ENCODE results near the gene TRPM1.

Gene TRPM1

DNA sequence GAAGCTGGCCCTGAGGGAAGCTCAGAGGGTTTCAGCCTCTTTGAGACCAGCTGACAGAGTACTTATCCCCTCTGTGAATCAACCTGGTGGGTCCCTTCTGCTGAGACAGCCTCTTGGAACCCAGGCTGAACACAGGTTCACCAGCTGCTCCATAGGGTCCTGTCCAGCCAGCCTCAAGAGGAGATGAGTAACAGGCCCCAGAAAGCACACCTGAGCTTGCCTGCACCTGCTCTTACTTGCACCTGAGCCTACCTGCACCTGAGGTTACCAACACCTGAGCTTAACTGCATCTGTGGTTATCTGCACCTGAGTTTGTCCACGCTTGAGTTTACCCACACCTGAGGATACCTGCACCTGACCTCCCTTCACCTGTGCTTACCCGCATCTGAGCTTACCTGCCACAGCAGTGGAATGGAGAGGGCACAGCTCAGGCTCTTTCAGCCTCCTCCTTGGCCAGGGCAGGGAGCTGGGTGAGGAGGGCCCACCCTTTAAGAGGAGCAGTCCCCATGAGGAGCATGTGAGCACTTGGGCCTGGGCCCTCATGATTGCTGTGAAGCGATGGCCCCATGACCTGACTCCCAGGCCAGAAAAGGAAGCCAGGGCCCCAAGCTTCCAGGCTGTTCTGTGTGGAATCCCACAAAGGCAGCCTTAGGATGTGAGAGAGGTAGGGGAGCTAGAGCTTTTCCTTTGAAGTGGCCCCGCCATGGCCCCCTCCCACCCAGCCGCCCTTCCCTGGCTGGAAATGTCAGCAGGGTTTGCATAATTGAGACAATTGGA, at the start of gene TRPM1:
TSS of gene TRPM1 (minus strand) at position 464 of the 777 bp plus-strand sequence. CDS start 20,370 bp downstream, outside the sequence.
- no peak for DNase-seq

DNA sequence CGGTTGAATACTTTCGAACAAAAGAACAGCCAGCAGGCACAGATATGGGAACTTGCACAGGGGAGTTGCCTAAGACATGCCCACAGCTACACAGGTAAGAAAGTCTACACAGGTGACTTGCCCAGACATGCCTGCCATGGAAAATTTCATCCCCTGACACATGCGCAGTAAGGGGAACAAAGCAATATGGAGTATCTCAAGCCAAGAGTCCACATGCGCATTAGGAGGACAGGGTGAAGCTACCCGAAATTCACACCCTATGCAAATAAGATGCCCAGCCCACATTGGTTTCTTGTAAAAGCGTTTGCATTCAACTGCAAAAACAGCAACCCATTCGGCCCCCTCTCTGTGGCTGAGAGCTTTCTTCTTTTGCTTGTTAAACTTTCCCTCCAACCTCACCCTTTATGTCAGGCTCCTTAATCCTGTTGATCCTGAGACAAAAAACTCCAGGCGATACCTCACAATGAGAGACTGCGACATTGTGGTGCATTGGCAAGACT, 49.3 kb upstream of the TRPM1 start:
- no peak for DNase-seq

DNA sequence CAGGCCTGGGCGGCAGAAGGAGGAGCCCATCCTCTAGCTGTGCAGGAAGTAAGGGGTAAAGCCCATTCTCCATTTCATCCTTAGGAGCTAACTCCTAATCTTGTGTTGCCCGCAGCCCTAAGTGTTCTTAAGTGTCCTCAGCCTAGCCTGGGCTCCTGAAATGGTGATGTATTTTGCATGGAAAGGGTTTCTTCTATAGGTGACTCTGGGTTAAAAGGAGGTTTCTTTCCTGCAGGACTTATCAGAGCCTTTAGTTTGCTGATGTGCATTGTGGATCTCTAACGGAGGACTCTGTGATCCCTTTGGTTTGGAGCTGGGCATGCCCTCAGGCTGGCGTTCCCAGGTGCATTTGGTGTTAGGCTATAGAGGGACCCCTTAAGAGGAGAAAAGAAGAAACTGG, 48.5 kb upstream of the TRPM1 start:
- no peak for DNase-seq

GRCh38 chr15:31149088-31149505, 47.6 kb upstream of the TRPM1 start:
- no peak for DNase-seq

- no peak for DNase-seq
Measured at GRCh38 chr15:31148297-31149087, 47.0 kb upstream of the TRPM1 start.

DNA sequence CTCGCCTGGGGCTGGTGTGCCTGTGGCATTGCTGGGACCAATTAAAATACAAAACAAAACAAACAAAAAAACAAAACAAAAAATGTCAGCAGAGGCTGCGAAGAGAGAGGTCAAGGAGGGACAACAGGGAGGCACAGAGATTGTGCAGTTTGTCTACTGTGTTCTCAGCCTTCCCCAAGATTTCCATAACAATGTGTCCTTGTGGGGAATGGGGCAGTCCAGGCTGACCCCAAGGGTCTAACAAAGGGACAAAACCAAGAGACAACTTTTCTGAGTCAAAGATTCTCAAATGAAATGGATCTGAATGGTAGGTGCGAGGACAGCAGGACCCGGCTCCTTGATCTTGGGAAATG, 46.4 kb upstream of the TRPM1 start:
- DNase-seq, result no peak

DNA sequence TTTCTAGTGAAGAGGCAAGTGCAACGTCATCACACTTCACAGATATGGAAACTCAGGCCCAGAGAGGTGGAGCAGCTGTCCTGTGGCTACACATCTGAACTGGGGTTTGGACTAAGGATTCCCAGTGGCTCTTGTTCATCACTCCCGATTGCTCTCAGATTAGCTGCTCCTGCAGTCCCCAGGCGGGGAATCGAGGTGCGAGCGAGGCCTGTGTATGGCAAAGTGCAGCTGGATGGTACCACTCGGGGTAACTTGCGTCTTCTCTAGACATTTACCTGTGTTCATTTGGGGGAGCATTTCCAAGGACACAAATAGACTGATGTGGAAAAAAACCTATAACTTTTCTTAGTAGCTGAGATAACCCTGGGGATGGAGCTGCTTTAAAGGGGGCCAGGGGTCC, 45.9 kb upstream of the TRPM1 start:
- DNase-seq, result no peak

GRCh38 chr15:31145271-31145911, 43.9 kb upstream of the TRPM1 start:
- DNase-seq, result peak; percentile 29

- no peak for DNase-seq
Measured at GRCh38 chr15:31141792-31142191, 40.3 kb upstream of the TRPM1 start.

DNA sequence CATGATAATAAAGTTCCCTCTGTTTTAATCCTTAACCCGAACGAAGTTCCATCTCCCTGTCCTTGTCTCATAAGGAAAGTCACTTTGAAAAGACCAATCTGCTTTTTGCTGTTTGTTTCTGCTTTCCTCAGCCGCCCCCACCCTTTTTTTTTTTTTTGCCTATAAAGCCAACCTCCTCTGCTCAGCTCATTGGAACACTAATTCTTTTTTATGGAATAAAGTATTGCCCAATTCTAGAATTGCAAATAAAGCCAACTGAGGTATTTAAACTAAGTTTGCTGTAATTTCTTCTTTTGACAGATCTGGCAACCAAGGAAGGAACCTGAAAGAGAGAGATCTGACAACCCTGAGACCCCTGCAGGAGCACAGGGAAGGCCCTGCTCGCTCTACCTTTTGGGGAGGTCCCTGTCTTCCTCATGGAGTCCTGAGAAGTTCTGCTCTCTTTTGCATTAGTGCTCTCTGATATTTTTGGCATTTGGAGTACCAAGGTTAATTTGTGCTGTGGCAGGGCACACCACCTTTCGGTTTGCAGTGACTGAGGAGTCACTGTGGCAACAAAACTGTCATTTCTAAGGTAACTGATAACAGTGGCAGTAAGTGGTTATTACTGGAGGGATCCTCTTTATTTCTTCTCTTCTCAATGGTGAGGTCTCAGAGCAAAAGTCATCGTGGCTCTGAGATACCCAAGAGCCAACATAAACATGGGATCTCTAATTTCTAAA, 35.2 kb upstream of the TRPM1 start:
- DNase-seq, result no peak

DNA sequence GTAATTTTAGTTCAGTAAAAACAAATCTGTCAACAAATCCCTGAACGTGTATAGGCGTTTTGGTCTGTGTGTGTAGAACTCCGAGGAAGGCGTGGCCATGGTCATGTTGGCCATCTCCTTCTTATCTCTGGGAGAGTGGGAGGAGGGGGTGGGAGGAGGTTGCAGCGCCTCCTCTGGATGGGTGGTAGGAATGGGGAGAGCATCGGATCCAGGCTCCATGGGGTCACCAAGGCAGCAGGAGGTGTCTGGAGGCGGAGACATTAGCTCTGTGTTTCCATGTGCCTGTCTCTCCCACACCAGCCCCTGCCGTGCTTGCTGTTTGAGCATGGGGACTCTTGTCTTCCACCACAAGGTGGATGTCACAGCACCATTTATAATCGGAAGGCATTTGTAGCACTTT, 34.5 kb upstream of the TRPM1 start:
- no peak for DNase-seq

GRCh38 chr15:31135523-31135922, 34.0 kb upstream of the TRPM1 start:
- DNase-seq, result peak; percentile 48

DNA sequence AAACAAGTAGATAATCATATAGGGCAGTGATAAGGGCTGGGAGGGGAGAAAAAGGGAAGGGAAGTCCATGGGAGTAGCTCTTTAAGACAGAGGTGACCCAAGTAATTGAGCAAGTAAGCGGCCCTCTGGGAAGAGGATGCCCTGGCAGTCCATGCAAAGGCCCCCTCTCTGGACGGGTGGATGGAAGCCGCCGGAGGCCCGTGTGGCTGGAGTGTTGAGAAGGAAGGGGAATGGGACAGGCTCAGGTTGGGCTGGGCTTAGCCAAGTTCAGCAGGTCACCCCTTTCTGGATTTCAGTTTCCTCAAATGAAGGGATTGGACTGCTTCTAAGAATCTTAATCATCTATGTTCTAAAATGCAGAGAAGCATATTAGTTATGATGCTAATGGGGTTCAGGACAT, 32.4 kb upstream of the TRPM1 start:
- DNase-seq, result no peak

DNA sequence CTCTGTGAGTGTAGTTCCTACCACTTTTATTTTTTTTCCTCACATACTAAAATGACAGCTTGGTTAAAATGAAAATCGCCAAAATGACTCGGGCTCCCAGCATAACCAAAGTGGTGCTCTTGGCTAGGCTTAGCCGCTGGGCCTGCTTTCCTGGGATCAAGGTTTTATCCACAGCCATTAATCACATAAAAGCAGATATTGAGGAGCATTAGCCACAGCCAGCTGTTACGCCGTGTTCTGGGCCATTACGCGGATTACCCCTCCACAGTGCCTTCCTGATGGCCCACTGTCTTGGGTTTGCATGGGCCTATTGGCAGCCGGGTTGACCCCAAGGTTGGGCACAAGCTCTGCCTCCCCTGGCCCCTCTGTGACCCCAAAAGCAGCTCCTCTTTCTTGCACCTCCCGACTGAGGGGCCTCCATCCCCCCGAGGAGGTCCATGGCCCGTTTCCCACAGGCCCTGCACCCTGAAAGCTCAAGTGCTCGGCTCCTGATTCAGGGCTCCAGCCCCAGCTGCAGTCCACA, 30.4 kb upstream of the TRPM1 start:
- DNase-seq, result no peak

- no peak for DNase-seq
Measured at GRCh38 chr15:31130576-31131237, 29.2 kb upstream of the TRPM1 start.

DNA sequence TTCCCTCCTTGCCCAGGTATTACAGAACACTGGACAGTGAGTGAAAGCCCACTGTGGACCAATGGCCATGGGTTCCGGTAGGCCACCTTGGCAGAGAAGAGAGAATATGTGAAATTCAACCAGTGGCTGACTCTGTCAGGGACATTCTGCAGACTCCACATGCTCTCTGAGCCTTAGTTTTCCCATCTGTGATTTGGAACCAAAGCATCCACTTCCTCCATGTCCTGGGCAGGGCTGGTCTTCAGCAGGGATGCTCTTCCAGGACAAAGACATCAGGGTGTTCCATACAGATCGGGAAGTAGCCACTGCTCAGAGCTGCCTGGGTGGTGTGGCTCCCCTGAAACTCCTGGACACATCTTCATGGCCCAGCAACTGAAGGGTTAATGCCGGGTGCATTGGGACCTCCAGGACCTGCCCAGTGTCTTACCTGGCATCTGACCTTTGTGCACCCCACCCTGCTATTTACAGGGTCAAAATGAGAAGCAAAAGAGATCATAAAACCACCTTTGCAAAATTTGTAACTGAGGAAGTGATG, 28.3 kb upstream of the TRPM1 start:
- DNase-seq, result no peak

DNA sequence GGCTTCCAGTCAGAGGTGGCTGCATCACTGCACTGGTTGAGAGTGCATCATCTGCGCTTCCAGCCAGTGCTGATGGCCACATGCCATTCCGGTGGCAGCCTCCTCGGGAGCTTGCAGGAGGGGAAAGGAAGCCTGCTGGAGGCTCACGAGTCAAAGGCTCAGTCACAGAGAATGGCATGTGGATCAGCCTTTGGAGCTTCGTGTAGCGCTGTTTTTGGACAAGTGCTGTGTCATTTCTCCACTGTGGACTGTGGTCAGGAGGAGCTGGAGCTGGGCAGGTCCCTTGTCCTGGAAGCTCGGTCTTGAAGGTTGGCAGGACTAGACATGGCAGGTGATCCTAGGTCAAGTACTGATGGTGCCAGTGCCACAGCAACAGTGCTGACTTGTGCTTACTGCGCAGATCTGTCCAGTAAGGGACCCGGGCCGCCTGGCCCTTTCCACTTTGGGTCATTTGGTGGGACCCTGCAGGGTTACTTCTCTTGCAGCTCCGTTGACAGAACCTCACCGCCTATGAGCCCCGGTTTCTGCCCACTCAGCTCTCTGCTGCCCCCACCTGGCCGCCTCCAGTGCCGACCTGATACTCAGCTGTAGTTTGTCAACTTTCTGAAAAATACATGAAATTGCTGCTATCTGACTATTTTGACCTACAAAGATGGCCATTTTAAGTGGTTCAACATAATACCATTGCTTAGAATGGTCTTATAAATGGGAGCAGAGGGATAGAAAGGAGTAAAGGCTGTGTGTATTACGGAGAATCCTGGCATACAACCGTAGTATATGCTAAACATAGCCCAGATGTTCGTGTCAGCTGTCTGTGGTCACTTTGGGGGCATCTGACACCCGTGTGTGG, 27.6 kb upstream of the TRPM1 start:
- DNase-seq, result peak; percentile 73

DNA sequence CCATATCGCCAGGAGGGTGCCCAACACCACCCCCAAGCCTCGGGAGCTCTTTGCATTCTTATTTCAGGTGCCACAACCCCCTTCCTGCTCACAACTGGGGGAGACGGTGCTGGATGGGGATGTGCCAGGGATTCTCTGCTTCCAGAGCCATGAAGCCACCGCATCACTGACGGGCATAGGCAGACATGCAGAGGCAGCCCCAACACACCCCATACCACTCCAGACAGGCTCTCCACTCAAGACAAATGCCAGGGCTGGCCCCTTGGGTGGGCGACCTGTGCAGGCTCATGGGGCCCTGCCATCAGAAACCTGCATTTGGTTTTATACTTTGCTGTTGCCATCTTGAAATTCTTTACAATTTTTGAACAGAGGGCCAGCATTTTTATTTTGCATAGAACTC, 27.0 kb upstream of the TRPM1 start:
- DNase-seq, result no peak

DNA sequence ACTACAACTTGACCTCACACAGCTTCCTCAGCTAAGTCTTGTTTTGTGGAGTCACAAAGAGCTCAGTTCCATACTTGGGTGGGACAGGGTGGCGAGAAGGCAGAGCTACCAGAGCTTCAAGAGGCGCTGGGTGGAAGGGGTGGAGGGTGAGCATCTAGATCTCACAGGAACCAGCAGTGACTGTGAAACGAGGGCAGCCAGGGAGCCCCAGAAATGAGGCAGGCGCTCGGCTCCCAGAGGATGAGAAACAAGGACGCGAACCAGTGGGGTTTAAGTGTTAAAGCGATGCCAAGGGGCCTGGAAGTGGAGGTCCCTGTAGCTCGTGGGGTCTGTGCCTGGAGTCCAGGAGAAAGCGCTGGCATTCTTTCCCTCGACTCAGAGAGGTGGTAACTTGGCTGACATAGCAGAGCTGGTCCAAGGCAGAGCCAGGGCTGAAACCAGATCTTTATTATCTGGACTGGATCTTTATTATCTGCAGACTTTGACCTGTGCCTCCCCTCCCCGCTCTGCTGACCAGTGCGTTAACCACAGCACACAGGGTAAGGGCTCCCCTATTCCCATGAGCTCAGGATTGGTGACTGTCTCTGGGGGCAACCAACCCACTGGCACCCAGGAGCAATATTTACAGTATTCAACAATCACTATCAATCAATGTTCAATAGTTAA, 26.2 kb upstream of the TRPM1 start:
- DNase-seq, result no peak

DNA sequence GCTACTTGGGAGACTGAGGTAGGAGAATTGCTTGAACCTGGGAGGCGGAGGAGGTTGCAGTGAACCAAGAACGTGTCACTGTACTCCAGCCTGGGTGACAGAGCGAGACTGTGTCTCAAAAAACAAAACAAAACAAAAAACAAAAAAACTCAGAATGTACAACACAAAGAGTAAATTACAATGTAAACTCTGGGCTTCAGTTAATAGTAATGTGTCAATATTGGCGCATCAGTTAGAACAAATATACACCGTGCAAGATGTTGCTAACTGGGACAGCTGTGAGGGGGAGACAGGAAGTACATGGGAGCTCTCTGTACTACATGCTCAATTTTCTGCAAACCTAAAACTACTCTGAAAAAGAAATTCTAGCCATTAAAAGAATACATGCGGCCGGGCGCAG, 23.5 kb upstream of the TRPM1 start:
- no peak for DNase-seq

All from MV-4-11 (cell line).